Lower lobe of right lung (tissue), 2 donors: ENCODE data around the gene QRFP. TPM values are rescaled to one million over a fixed set of nuclear protein-coding genes. Genes with fewer than 3 reads are reported as not detected.
A peak's percentile ranks its signal among the peaks of the same experiment; 100 is the strongest.

Experiments used
- ATAC-seq, 2 donors: fragments of 200-7000 bp; cut with Tn5 transposase; one replicate each; pipeline ENCODE4 v1.9.1; 2020 to 2022; ENCODE audit warnings: mild to moderate bottlenecking in 2 of 2, moderate library complexity in 2 of 2
- DNase-seq: peaks from one replicate; pipeline ENCODE4 v3.0.0-alpha.2; 2020
- H3K27ac ChIP-seq: fragments of 200-600 bp; one replicate; pipeline ENCODE4 v1.8.0; 2022
- H3K27me3 ChIP-seq: fragments of 200-600 bp; one replicate; pipeline ENCODE4 v1.8.0; 2022; ENCODE audit warnings: low read depth
- H3K36me3 ChIP-seq: fragments of 200-600 bp; one replicate; pipeline ENCODE4 v1.8.0; 2022; ENCODE audit warnings: mild to moderate bottlenecking
- H3K4me1 ChIP-seq: fragments of 200-600 bp; one replicate; pipeline ENCODE4 v1.8.0; 2022
- H3K4me3 ChIP-seq: fragments of 200-600 bp; one replicate; pipeline ENCODE4 v1.8.0; 2022; ENCODE audit warnings: mild to moderate bottlenecking
- H3K9me3 ChIP-seq: fragments of 200-600 bp; one replicate; pipeline ENCODE4 v1.8.0; 2022
- intact Hi-C: fragments of 100-400 bp; cut with DNase I; formaldehyde crosslinking; loops from one replicate; pipeline ENCODE4 v1.11.0; 2022
- total RNA-seq: library from RNA; stranded (reverse); fragmentation: NEBNext Ultra II Directional; extraction: Animal tissue kit (Norgen Biotek cat#: 25700); gene quantifications from one replicate; pipeline ENCODE4 v1.2.1, GENCODE V29; 2021
- TF ChIP-seq, protein P1 (sequence below): fragments of 200-600 bp; IDR thresholded peaks from one replicate; pipeline ENCODE4 v1.8.0; 2022; ENCODE audit warnings: antibody characterized with exemption, mild to moderate bottlenecking
- donor health status: DM: no; HTN: yes; CAD: no; lungs with severe emphysema.

QRFP gene
- total RNA-seq, 1 donor from 2014 or later = not detected

DNA sequence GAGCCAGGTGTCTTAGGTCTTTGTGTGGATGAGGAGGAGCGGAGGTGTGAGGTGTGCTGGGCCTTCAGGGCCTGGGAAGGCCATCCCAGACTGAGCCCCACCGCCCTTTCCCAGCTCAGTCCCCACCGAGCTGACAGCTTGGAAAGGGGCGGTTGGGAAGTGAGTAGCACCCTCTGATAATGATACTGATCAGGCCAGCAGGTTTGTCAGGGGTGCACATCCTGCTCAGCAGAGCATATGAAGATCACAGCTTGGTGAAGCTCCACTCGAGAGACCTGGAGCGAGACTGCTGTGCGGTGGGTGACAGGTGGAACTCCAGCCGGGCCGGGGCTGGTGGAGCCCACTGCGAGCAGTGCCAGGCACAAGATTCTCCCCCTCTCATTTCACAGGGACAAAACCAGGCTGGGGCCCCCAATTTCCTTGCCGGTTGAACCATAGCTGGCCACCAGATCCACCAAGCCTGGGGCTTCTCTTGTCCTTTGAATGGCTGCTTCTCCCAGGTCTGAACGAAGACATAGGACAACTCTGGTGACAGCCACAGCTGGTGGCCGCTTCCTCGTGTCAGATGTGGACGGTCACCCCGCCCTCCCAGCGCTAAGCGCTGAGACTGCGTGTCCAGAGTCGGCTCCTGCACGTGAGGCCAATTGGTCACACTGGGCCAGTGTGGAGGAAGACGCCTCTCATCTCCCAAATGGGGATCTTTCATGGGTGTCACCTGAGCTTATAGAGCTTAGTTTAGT lies 8.3 kb downstream of the QRFP start:
- intact Hi-C loops = no loop called here
- H3K27me3 ChIP-seq = no peaks in the 10 kb centered on the region
- H3K27ac ChIP-seq = no peak overlapping the region
- ATAC-seq (no peak), DNase-seq (no peak)
- H3K36me3 ChIP-seq = peaks cover 94% of the 10 kb centered on the region
- TF ChIP-seq, protein P1, sequence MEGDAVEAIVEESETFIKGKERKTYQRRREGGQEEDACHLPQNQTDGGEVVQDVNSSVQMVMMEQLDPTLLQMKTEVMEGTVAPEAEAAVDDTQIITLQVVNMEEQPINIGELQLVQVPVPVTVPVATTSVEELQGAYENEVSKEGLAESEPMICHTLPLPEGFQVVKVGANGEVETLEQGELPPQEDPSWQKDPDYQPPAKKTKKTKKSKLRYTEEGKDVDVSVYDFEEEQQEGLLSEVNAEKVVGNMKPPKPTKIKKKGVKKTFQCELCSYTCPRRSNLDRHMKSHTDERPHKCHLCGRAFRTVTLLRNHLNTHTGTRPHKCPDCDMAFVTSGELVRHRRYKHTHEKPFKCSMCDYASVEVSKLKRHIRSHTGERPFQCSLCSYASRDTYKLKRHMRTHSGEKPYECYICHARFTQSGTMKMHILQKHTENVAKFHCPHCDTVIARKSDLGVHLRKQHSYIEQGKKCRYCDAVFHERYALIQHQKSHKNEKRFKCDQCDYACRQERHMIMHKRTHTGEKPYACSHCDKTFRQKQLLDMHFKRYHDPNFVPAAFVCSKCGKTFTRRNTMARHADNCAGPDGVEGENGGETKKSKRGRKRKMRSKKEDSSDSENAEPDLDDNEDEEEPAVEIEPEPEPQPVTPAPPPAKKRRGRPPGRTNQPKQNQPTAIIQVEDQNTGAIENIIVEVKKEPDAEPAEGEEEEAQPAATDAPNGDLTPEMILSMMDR = no peak
- no peaks in the 10 kb centered on the region for H3K9me3 ChIP-seq
- H3K4me3 ChIP-seq = no peak overlapping the region
- H3K4me1 ChIP-seq = no peaks in the 10 kb centered on the region

DNA sequence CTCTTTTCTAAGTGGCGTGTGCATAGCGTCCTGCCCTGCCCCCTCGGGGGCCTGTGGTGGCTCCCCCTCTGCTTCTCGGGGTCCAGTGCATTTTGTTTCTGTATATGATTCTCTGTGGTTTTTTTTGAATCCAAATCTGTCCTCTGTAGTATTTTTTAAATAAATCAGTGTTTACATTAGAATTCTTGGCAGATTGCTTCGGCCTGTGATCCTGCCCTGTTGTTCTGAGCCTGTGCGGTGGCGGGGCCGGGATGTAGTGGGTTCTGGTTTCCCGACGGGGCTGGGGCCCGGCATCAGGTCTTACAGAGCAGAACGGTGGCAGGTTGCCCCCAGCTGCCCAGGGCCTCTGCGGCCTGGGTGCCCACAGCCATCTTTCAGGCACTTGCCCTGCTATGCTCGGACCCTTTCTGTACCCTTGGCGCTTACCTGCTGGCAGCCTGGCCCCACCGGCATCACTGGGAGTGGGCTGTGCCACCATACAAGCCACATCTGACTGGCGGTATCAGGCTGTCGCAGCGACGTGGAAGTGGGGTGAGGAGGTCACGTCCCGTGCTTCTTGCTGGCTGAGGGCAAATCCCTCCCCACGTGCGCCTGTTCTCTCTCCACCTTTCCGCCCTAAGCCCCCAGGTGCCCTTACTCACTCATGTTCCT lies 9.0 kb downstream of the QRFP start:
- no peak overlapping the region for H3K4me3 ChIP-seq
- H3K27ac ChIP-seq = no peak overlapping the region
- DNase-seq (no peak), ATAC-seq (no peak)
- intact Hi-C loops = no loop called here
- H3K9me3 ChIP-seq = no peaks in the 10 kb centered on the region
- H3K36me3 ChIP-seq = peaks cover 94% of the 10 kb centered on the region
- TF ChIP-seq, protein P1 = no peak
- H3K27me3 ChIP-seq = no peaks in the 10 kb centered on the region
- no peaks in the 10 kb centered on the region for H3K4me1 ChIP-seq

DNA sequence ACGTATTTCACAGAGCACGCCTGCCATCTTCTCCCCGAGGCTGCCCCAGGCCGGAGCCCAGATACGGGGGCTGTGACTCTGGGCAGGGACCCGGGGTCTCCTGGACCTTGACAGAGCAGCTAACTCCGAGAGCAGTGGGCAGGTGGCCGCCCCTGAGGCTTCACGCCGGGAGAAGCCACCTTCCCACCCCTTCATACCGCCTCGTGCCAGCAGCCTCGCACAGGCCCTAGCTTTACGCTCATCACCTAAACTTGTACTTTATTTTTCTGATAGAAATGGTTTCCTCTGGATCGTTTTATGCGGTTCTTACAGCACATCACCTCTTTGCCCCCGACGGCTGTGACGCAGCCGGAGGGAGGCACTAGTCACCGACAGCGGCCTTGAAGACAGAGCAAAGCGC lies 9.6 kb downstream of the QRFP start:
- DNase-seq (no peak), ATAC-seq (no peak)
- Histone ChIP-seq H3K9me3 (no peaks in the 10 kb centered on the region), H3K4me1 (no peaks in the 10 kb centered on the region), H3K27me3 (no peaks in the 10 kb centered on the region), H3K36me3 (peaks cover 94% of the 10 kb centered on the region), H3K4me3 (no peak overlapping the region), H3K27ac (no peak overlapping the region)
- intact Hi-C loops = no loop called here
- TF ChIP-seq, protein P1 = no peak

DNA sequence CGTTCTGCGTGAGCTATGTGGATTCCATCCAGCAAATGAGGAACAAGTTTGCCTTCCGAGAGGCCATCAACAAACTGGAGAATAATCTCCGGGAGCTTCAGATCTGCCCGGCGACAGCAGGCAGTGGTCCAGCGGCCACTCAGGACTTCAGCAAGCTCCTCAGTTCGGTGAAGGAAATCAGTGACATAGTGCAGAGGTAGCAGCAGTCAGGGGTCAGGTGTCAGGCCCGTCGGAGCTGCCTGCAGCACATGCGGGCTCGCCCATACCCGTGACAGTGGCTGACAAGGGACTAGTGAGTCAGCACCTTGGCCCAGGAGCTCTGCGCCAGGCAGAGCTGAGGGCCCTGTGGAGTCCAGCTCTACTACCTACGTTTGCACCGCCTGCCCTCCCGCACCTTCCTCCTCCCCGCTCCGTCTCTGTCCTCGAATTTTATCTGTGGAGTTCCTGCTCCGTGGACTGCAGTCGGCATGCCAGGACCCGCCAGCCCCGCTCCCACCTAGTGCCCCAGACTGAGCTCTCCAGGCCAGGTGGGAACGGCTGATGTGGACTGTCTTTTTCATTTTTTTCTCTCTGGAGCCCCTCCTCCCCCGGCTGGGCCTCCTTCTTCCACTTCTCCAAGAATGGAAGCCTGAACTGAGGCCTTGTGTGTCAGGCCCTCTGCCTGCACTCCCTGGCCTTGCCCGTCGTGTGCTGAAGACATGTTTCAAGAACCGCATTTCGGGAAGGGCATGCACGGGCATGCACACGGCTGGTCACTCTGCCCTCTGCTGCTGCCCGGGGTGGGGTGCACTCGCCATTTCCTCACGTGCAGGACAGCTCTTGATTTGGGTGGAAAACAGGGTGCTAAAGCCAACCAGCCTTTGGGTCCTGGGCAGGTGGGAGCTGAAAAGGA lies 10.9 kb downstream of the QRFP start:
- DNase-seq (no peak), ATAC-seq (peak; percentile 17 to 19)
- no peaks in the 10 kb centered on the region for H3K27me3 ChIP-seq
- TF ChIP-seq, protein P1 = no peak
- peaks cover 100% of the 10 kb centered on the region for H3K36me3 ChIP-seq
- intact Hi-C loops = no loop called here
- H3K9me3 ChIP-seq = no peaks in the 10 kb centered on the region
- H3K27ac ChIP-seq = no peak overlapping the region
- no peak overlapping the region for H3K4me3 ChIP-seq
- H3K4me1 ChIP-seq = no peaks in the 10 kb centered on the region
